Measurements from ENCODE around the gene PNCK.

Gene PNCK

GRCh38 chrX:153649178-153649914 lies 24.3 kb downstream of the PNCK start:
- no peak overlapping the region for H3K4me3 ChIP-seq (ENCODE audit: low read depth, low read length)
- peak; percentile 67 for TF ChIP-seq CTCF (IDR thresholded peaks at IDR 0.05; ENCODE audit: borderline replicate concordance, insufficient read depth, low read depth, low read length)

GRCh38 chrX:153648358-153649177 lies 25.0 kb downstream of the PNCK start:
- no peak for TF ChIP-seq CTCF (IDR thresholded peaks at IDR 0.05; ENCODE audit: borderline replicate concordance, insufficient read depth, low read depth, low read length)
- no peak overlapping the region for H3K4me3 ChIP-seq (ENCODE audit: low read depth, low read length)

DNA sequence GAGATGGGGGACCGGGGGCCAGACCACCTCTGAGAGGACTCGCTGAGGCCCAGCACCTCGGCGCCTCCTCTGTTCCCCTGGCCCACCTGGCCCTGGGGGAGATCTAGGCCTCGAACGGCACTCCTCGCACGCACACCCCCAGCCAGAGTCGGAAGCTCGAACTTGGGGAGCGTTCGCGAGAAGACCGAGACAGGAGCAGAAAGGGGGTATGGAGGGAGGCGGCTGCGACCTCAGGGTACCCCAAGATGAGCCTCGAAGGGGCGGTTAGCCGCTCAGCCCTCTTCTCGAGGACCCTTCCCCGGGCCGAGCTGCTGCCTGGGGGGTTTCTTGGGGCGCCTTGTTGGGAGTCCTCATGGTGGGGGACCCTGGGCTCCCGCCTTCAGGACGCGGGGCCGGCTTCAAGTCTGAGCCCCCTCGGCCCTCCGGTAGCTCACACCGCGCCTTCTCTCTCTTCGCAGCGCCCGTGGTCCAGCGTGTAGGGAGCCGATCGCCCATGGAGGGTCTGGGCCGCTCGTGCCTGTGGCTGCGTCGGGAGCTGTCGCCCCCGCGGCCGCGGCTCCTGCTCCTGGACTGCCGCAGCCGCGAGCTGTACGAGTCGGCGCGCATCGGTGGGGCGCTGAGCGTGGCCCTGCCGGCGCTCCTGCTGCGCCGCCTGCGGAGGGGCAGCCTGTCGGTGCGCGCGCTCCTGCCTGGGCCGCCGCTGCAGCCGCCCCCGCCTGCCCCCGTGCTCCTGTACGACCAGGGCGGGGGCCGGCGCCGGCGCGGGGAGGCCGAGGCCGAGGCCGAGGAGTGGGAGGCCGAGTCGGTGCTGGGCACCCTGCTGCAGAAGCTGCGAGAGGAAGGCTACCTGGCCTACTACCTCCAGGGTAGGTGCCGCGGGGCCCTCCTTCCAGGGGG lies 25.9 kb downstream of the PNCK start:
- H3K4me3 ChIP-seq (ENCODE audit: low read depth, low read length), result no peak overlapping the region

GRCh38 chrX:153646620-153647373 lies 26.8 kb downstream of the PNCK start, which contains the start of gene DUSP9:
Gene DUSP9, plus strand, starts transcription at chrX:153647203. Its CDS starts 751 bp downstream, at chrX:153647954.
- H3K4me3 ChIP-seq (ENCODE audit: low read depth, low read length), result no peak within 1 kb of the TSS

More for the DNA sequence above, 25.9 kb downstream of the PNCK start:
- TF ChIP-seq CTCF (IDR thresholded peaks at IDR 0.05; ENCODE audit: borderline replicate concordance, insufficient read depth, low read depth, low read length), result no peak

GRCh38 chrX:153645921-153646488 lies 27.6 kb downstream of the PNCK start:
- H3K4me3 ChIP-seq (ENCODE audit: low read depth, low read length), result no peak overlapping the region
- no peak for TF ChIP-seq CTCF (IDR thresholded peaks at IDR 0.05; ENCODE audit: borderline replicate concordance, insufficient read depth, low read depth, low read length)

More at GRCh38 chrX:153646620-153647373, 26.8 kb downstream of the PNCK start, which contains the start of gene DUSP9:
- TF ChIP-seq CTCF (IDR thresholded peaks at IDR 0.05; ENCODE audit: borderline replicate concordance, insufficient read depth, low read depth, low read length), result no peak

GRCh38 chrX:153645151-153645550 lies 28.5 kb downstream of the PNCK start:
- H3K4me3 ChIP-seq (ENCODE audit: low read depth, low read length), result no peak overlapping the region
- TF ChIP-seq CTCF (IDR thresholded peaks at IDR 0.05; ENCODE audit: borderline replicate concordance, insufficient read depth, low read depth, low read length), result no peak

Measured in GM12875 (cell line).